ENCODE data around the gene WEE1. TPM values are rescaled to one million over a fixed set of nuclear protein-coding genes. Genes with fewer than 3 reads are reported as not detected.

The WEE1 gene
- total and polyA plus RNA-seq, 2 donors (not counting 3 experiments of a cell fraction or from before 2014, with no cell fraction given): 19.2 to 42.8 TPM

- DNase-seq (ENCODE audit: low read depth, low spot score) (no peak), FAIRE-seq (no peak)
- Histone ChIP-seq H3K4me2 (ENCODE audit: insufficient read depth, low read length) (no peak overlapping the region), H3K9me3 (replicated peaks; ENCODE audit: control insufficient read depth, insufficient read depth, low read length) (no peaks in the 10 kb centered on the region), H3K27me3 (ENCODE audit: control insufficient read depth in 2 of 2, insufficient read depth in 2 of 2, low read length in 2 of 2) (no peaks in the 10 kb centered on the region), H3K36me3 (ENCODE audit: control insufficient read depth in 2 of 2, extremely low read depth in 1 of 2, insufficient read depth in 2 of 2, low read length in 2 of 2) (no peaks in the 10 kb centered on the region), H3K4me3 (replicated peaks in 1 of 3; ENCODE audit: insufficient read depth in 1 of 3, low read depth in 1 of 3, low read length in 3 of 3) (no peak overlapping the region), H3K27ac (ENCODE audit: insufficient read depth, low read depth, low read length) (no peak overlapping the region), H3K9me1 (replicated peaks; ENCODE audit: control insufficient read depth, extremely low read depth, insufficient read depth, low read length) (no peaks in the 10 kb centered on the region), H3K9ac (replicated peaks; ENCODE audit: extremely low read depth, insufficient read depth, low read length) (no peak overlapping the region), H4K20me1 (replicated peaks; ENCODE audit: control insufficient read depth, extremely low read depth, insufficient read depth, low read length) (no peaks in the 10 kb centered on the region), H3K79me2 (ENCODE audit: control insufficient read depth, insufficient read depth, low read length) (no peaks in the 10 kb centered on the region), H3K4me1 (ENCODE audit: control insufficient read depth, extremely low read depth, insufficient read depth, low read length) (peaks cover 3% of the 10 kb centered on the region), H2AFZ (ENCODE audit: low read depth, low read length) (no peak overlapping the region)
- dilution Hi-C loops (cut with MboI; ENCODE audit: extremely low pct_ligation_motif_present, low sequenced_read_pairs): loop anchor here (25.0 kb wide), 1 partner anchor 137 kb away; no protein-coding TSS in a partner anchor
- ChIA-PET CTCF (interaction anchor here (0.8 to 2.8 kb wide), 6 partner anchors 12 to 148 kb away, joined by 3 to 10 read pairs (median 4); no protein-coding TSS in a partner anchor), POLR2A (no interaction called here)
- BruUV-seq (replicated peaks): no TSS peak
- intact Hi-C loops (cut with micrococcal nuclease): no loop called here
- TF ChIP-seq MYC (IDR thresholded peaks at IDR 0.05; ENCODE audit: low read depth, low read length) (no peak), POLR2AphosphoS5 (IDR thresholded peaks at IDR 0.05; ENCODE audit: insufficient read depth, low read depth, low read length) (no peak), FOS (IDR thresholded peaks at IDR 0.05; ENCODE audit: borderline replicate concordance, insufficient read depth, low read length) (no peak), GATA2 (IDR thresholded peaks at IDR 0.05; ENCODE audit: insufficient read depth, insufficient read length, low read depth, low read length) (no peak), POLR2A (IDR thresholded peaks at IDR 0.05; ENCODE audit: low read depth, low read length) (no peak), CTCF (IDR thresholded peaks at IDR 0.05; ENCODE audit: extremely low read depth in 1 of 2, insufficient read depth in 1 of 2, low read depth in 1 of 2, low read length in 2 of 2) (no peak), JUN (IDR thresholded peaks at IDR 0.05; ENCODE audit: borderline replicate concordance, insufficient read depth, insufficient read length, low read depth) (no peak)
Measured at GRCh38 chr11:9600644-9601036, 27.2 kb downstream of the WEE1 start.
